Activated CD4-positive, alpha-beta T cell treated with anti-CD3 and anti-CD28 coated beads, Interleukin-10, Interleukin-2, amounts not matched to agents 100 ng/mL and 50 ng/mL, durations not matched to agents 16 hours and 8 hours (primary cell): ENCODE results near the gene CYP11A1.
A peak's percentile ranks its signal among the peaks of the same experiment; 100 is the strongest.

Experiments
- DNase-seq: peaks from one replicate; pipeline ENCODE4 v3.0.0-alpha.2; 2020

CYP11A1 gene

GRCh38 chr15:74343797-74344127 lies 23.7 kb downstream of the CYP11A1 start:
- DNase-seq: no peak

- DNase-seq: no peak
Observed at GRCh38 chr15:74343127-74343796, 24.2 kb downstream of the CYP11A1 start.

- DNase-seq: no peak
Observed at GRCh38 chr15:74340150-74340549, 27.3 kb downstream of the CYP11A1 start.

GRCh38 chr15:74339371-74339770 lies 28.1 kb downstream of the CYP11A1 start:
- DNase-seq: no peak

- no peak for DNase-seq
Observed at GRCh38 chr15:74338676-74339075, 28.8 kb downstream of the CYP11A1 start.

GRCh38 chr15:74337607-74338211 lies 29.7 kb downstream of the CYP11A1 start:
- DNase-seq: no peak

- no peak for DNase-seq
Observed at GRCh38 chr15:74337146-74337545, 30.3 kb downstream of the CYP11A1 start.

- DNase-seq: no peak
Observed at GRCh38 chr15:74336061-74337005, 31.1 kb downstream of the CYP11A1 start.

GRCh38 chr15:74335396-74335795 lies 32.0 kb downstream of the CYP11A1 start:
- DNase-seq: no peak

GRCh38 chr15:74334127-74334526 lies 33.3 kb downstream of the CYP11A1 start:
- no peak for DNase-seq

- no peak for DNase-seq
Observed at GRCh38 chr15:74333662-74334061, 33.8 kb downstream of the CYP11A1 start.

- DNase-seq: no peak
Observed at GRCh38 chr15:74333093-74333492, 34.4 kb downstream of the CYP11A1 start.

- no peak for DNase-seq
Observed at GRCh38 chr15:74332611-74333010, 34.8 kb downstream of the CYP11A1 start.

- no peak for DNase-seq
Observed at GRCh38 chr15:74332011-74332410, 35.4 kb downstream of the CYP11A1 start.

GRCh38 chr15:74330861-74331408 lies 36.5 kb downstream of the CYP11A1 start:
- no peak for DNase-seq

GRCh38 chr15:74328331-74329056 lies 39.0 kb downstream of the CYP11A1 start:
- DNase-seq: no peak

GRCh38 chr15:74327756-74328155 lies 39.7 kb downstream of the CYP11A1 start:
- no peak for DNase-seq

- no peak for DNase-seq
Observed at GRCh38 chr15:74326746-74327145, 40.7 kb downstream of the CYP11A1 start.

- DNase-seq: no peak
Observed at GRCh38 chr15:74324714-74325113, 42.7 kb downstream of the CYP11A1 start.

GRCh38 chr15:74322558-74323180 lies 44.8 kb downstream of the CYP11A1 start:
- DNase-seq: peak; percentile 68

GRCh38 chr15:74320352-74321247 lies 46.8 kb downstream of the CYP11A1 start:
- DNase-seq: peak; percentile 17
